Fibroblast of gingiva (primary cell): Measurements from ENCODE around the gene S100A6.
A peak's percentile ranks its signal among the peaks of the same experiment; 100 is the strongest.
"Not testable (repeated sequence)": the region's sequence is repeated elsewhere in the genome, so short reads cannot be mapped to it uniquely, and the experiment has no call there.

Source experiments
- DNase-seq: peaks from one replicate; pipeline ENCODE4 v3.0.0-alpha.2; 2011; ENCODE audit warnings: low read depth

The S100A6 gene

GRCh38 chr1:153531638-153532037 lies 4.2 kb downstream of the S100A6 start:
- no peak for DNase-seq

DNA sequence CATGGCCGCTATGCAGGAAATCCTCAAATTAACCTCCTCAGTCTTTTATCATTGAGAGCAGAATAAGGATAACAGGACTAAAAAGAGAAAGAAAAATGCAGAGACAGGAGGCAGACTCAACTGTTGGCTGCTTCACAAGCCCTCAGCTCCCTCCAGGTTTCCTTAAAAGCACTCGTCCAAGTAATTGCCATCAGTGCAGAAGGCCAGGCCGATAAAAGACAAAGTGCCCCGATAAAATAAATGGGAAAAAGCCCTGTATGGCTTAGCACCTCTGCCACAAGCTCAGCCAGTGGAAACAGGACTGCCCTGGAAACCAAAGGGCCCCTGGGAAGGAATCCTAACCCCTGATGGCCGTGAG lies 8.1 kb downstream of the S100A6 start:
- no peak for DNase-seq

DNA sequence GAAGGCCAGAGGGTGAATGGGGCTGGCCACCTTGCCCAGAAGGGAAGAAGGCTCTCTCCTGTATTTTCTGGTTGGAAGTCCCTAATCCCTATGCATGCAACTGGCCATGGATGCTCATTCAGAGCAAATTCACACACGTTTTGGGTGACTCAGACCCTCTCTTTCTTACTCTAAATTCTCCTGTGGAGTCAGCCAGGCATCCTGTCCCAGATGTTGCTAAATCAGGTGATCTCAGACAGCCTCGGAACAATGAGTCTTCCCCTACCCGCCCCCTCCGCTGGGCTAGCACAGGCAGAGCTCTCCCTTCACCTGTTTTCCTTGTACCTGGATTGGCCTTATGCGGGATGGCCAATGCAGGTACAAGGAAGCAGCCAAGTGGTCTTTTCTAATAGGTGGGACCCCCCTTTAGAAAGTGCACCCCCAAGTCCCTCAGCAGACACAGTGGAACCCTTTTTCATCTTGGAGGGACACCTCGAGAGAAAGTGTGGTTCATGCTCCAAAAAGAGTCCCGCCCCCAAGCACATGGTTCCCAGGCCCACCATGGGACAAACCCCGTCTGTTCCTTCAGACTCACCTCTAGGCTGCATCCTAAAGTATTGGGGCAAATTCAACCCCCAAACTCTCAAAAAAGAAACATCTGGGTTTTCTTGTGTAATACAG lies 8.6 kb downstream of the S100A6 start:
- no peak for DNase-seq

- DNase-seq, result no peak
These were observed 9.7 kb downstream of the S100A6 start for GRCh38 chr1:153526132-153526543.

- no peak for DNase-seq
These were observed 10.6 kb downstream of the S100A6 start for GRCh38 chr1:153525088-153525728.

DNA sequence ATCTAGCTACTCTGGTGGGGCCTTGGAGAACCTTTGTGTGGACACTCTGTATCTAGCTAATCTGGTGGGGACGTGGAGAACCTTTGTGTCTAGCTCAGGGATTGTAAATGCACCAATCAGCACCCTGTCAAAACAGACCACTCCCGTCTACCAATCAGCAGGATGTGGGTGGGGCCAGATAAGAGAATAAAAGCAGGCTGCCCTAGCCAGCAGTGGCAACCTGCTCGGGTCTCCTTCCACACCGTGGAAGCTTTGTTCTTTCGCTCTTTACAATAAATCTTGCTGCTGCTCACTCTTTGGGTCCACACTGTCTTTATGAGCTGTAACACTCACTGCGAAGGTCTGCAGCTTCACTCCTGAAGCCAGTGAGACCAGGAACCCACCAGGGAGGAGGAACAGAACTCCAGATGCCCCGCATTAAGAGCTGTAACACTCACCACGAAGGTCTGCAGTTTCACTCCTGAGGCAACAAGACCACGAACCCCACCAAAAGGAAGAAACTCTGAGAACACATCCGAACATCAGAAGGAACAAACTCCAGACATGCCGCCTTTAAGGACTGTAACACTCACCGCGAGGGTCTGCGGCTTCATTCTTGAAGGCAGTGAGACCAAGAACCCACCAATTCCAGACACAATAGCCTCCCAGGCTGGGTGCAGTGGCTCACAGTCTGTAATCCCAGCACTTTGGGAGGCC lies 13.3 kb downstream of the S100A6 start:
- DNase-seq, result not testable (repeated sequence)

GRCh38 chr1:153521808-153522207 lies 14.0 kb downstream of the S100A6 start:
- DNase-seq, result not testable (repeated sequence)

GRCh38 chr1:153520818-153521476 lies 14.8 kb downstream of the S100A6 start:
- DNase-seq, result no peak

- not testable (repeated sequence) for DNase-seq
These were observed 15.6 kb downstream of the S100A6 start for GRCh38 chr1:153520137-153520691.

- DNase-seq, result no peak
These were observed 16.5 kb downstream of the S100A6 start for GRCh38 chr1:153519242-153519641.

DNA sequence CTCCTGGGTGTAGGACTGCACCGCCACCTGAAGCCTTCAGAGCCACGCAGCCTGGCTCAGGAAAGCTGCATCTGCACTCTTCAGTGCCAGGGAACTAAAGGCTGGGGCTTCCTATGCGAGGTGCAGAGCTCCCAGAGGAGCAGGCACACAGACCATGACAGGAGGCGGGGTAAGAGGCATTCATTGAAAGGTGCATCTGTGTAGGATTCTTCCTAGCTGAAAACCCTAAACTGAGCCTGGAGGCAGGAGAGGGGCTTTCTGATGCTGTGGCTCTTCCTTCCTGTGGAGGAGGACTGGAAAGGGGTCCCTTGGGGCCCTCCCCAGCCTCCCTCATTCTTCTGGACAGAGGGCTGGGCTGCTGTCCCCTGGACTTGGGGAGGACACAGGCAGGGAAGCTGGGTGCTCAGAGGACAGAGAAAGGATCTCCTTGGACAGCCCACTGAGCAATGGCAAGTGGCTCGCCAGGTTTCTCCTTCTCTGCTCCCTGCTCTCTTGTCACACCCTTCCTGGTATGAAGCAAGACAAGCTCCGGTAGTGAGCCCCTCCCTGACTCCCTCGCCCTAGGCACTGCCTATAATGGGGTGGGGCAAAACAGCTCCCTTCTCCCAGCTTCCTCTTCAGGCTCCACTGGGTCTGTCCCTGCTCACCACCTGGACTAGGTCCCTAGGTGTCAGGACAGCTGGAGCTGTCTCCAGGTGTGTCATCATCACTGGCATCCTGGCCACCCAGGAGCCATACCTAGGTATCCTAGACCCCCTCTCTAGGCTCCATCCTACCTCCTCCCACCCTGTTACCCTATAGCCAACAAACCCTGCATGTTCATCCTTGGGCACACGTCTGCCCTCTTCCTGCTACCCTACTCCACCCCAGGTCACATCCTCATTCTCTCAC lies 20.0 kb downstream of the S100A6 start:
- DNase-seq, result no peak

GRCh38 chr1:153513666-153514065 lies 22.1 kb downstream of the S100A6 start:
- DNase-seq, result no peak

GRCh38 chr1:153513023-153513422 lies 22.8 kb downstream of the S100A6 start:
- DNase-seq, result no peak

DNA sequence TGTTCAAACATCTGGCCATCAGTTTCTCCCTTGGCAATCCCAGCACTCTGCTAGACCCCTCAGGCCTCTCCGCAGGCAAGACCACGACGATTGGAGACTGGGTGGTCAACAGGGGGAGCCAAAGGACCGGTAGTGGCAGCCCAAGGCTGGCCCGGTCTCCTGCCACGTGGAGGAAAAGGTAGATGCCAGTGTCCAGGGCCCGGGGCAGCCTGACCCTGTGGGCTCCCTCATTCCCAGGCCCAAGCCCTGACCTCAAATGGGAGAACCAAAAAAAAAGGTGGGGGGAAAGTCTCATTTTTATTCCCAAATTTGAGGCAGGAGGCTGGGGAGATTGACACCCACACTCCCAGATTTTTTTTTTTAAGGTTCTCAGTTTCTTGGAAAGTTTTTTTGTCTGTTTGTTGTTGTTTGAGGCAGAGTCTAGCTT lies 24.8 kb downstream of the S100A6 start:
- DNase-seq, result peak; percentile 62

DNA sequence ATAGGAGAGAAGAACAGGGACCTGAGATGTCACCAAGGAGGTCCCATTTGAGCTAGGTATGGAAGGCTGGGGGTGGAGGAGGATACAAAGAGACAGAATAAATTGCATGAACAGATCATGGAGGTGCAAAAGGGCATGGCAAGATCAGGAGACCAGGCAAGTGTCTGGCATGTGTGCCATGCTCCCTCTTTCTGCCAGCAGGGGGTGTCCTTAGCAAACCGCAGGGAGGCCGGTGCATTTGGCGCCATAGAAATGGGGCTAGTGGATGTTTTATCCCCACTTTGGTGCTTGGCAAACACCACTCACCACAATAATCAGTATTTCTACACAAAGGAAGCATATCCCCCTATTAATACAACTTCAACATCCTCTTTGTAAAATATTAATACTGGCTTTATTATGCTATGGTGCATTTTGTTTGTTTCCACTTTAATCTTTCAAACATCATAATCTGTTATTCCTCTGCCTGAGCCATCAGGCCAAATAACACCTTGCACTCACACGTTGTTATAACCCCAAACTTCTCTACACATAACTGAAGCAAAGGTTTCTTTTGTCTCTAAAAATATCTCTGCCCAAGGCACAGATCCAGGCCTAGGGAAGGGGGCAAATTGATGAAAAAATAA lies 25.9 kb downstream of the S100A6 start:
- DNase-seq, result no peak

DNA sequence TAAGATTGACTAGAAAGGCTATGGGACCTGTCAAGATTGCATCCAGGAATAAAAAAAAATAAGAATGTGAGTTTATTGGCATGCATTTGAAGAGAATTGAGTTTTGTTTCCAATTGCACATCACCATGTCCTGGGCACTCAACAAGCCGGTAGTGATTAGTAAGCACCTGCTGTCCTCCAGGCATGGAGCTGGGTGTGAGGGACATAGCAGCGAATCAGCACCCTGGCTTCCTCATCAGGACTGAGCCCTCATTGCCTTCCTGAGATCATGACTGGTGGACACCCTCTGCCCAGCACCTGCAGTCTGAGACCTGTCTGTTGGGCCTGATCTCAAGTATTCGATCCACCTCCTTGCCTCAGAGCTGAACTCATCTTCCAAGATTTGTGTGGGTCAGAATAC lies 26.8 kb downstream of the S100A6 start:
- DNase-seq, result no peak

- no peak for DNase-seq
These were observed 27.7 kb downstream of the S100A6 start for GRCh38 chr1:153507926-153508583.

- peak; percentile 86 for DNase-seq
These were observed 28.9 kb downstream of the S100A6 start for GRCh38 chr1:153506831-153507413.

- no peak for DNase-seq
These were observed 29.4 kb downstream of the S100A6 start for GRCh38 chr1:153506386-153506785.

DNA sequence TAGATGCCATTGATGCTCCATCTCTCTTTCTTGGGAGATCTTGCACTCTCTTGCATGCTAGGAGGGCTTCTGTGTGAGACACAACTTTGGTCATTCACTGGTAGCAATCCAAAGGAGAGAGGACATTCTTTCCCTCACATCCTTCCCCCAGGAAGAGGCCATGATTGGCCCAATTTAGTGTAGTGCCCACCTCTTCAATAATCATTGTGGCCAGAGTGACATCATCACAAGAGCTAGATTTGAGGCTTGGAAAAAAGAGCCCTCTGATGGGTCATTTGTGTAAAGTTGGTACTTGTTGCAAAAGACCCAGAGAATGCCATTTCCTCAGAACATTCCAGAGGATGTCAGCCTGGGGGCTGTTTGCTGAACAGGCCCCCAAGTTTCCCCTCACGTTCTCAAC lies 30.2 kb downstream of the S100A6 start:
- DNase-seq, result peak; percentile 35
